Panc1 (cell line): ENCODE data around the gene AGAP1. TPM values are rescaled to one million over a fixed set of nuclear protein-coding genes. Genes with fewer than 3 reads are reported as not detected.

Experiments
- ATAC-seq: fragments of 200-7000 bp; cut with Tn5 transposase; 2 replicates; pipeline ENCODE4 v1.9.1; 2020; ENCODE audit warnings: mild to moderate bottlenecking, moderate library complexity
- BruUV-seq: library from RNA; stranded (reverse); fragments of 400-500 nt; replicated peaks from 2 replicates; lab custom pipeline; 2021; lab: Mats Ljungman, UMichigan
- CTCF ChIA-PET: fragments of 300-600 bp; sonication (Branson Sonifier 250); formaldehyde crosslinking; loops from one replicate; lab custom pipeline; 2022; ENCODE audit warnings: antibody characterized with exemption; lab: Charles Lee
- POLR2A ChIA-PET: fragments of 300-600 bp; sonication (Branson Sonifier 250); formaldehyde crosslinking; loops from one replicate; lab custom pipeline; 2022; ENCODE audit warnings: antibody characterized with exemption; lab: Charles Lee
- DNase-seq: peaks from one replicate; pipeline ENCODE4 v3.0.0-alpha.2; 2010; ENCODE audit warnings: low read depth, low spot score
- H3K27ac ChIP-seq: 2 replicates; pipeline ENCODE4 v1.5.1; 2011; ENCODE audit warnings: mild to moderate bottlenecking, low read length, inconsistent platforms
- H3K27me3 ChIP-seq: fragments of 200-500 bp; sonication (Bioruptor generic); 2 replicates; pipeline ENCODE4 v1.6.0; 2014; ENCODE audit warnings: low read length, inconsistent platforms; ENCODE audit not compliant: control insufficient read depth, insufficient read depth
- H3K36me3 ChIP-seq: fragments of 200-500 bp; sonication (Bioruptor generic); 2 replicates; pipeline ENCODE4 v1.5.1; 2014; ENCODE audit warnings: inconsistent platforms, mild to moderate bottlenecking, low read length, moderate library complexity; ENCODE audit not compliant: control insufficient read depth, insufficient read depth
- H3K4me1 ChIP-seq: 2 replicates; pipeline ENCODE4 v1.5.1; 2011; ENCODE audit warnings: inconsistent platforms, mild to moderate bottlenecking, low read length, moderate library complexity; ENCODE audit not compliant: control insufficient read depth, insufficient read depth
- H3K4me3 ChIP-seq, 2 experiments: 2 replicates each; pipeline ENCODE4 v1.5.1; 2011 to 2012; ENCODE audit warnings: low read depth in 2 of 2, low read length in 2 of 2, mild to moderate bottlenecking in 2 of 2, inconsistent platforms in 1 of 2, moderate library complexity in 1 of 2
- H3K9me3 ChIP-seq: fragments of 200-500 bp; sonication (Bioruptor generic); 2 replicates; pipeline ENCODE4 v1.5.1; 2014; ENCODE audit warnings: low read depth, mild to moderate bottlenecking, inconsistent platforms, low read length, moderate library complexity; ENCODE audit not compliant: control insufficient read depth, insufficient read depth
- CTCF ChIP-seq: fragments of 450-650 bp; IDR thresholded peaks from 2 replicates; pipeline ENCODE4 v1.5.1; 2017; ENCODE audit warnings: mild to moderate bottlenecking
- POLR2AphosphoS5 ChIP-seq: IDR thresholded peaks from 2 replicates; pipeline ENCODE4 v1.6.1; 2012; ENCODE audit warnings: mild to moderate bottlenecking, low read depth, low read length, moderate library complexity
- REST ChIP-seq, 2 experiments: IDR thresholded peaks; 2 replicates each; pipeline ENCODE4 v1.6.1; 2011 to 2012; ENCODE audit warnings: low read depth in 2 of 2, control low read depth in 1 of 2, low read length in 1 of 2, mild to moderate bottlenecking in 1 of 2, moderate library complexity in 1 of 2; ENCODE audit not compliant: insufficient read depth in 1 of 2
- SIN3A ChIP-seq: IDR thresholded peaks from 2 replicates; pipeline ENCODE4 v1.6.1; 2012; ENCODE audit warnings: low read depth, mild to moderate bottlenecking, low read length, moderate library complexity, borderline replicate concordance; ENCODE audit not compliant: insufficient read depth
- TCF7L2 ChIP-seq: IDR thresholded peaks from 2 replicates; pipeline ENCODE4 v1.6.1; 2011; ENCODE audit warnings: mild to moderate bottlenecking, low read depth, low read length, inconsistent platforms
- in situ Hi-C: cut with HindIII; loops from 2 replicates; pipeline ENCODE4 v1.10.0; 2016; ENCODE audit warnings: low sequenced_read_pairs, low pct_unique_long_range_greater_than_20kb
- intact Hi-C: fragments of 100-400 bp; cut with micrococcal nuclease; formaldehyde crosslinking; loops from one replicate; pipeline ENCODE4 v1.10.0; 2022; ENCODE audit not compliant: unreplicated experiment
- total RNA-seq: library from RNA; stranded (reverse); gene quantifications from one replicate; pipeline ENCODE4 v1.2.1, GENCODE V29; 2021; ENCODE audit not compliant: unreplicated experiment

Gene AGAP1
- total RNA-seq, 1 experiment from 2014 or later = 38.9 TPM

GRCh38 chr2:236088368-236089057, 594.7 kb downstream of the AGAP1 start:
- no TSS peak for BruUV-seq
- Histone ChIP-seq H3K9me3 (no peaks in the 10 kb centered on the region), H3K27me3 (no peaks in the 10 kb centered on the region), H3K27ac (no peak overlapping the region), H3K4me1 (no peaks in the 10 kb centered on the region), H3K4me3 (no peak overlapping the region), H3K36me3 (no peaks in the 10 kb centered on the region)
- CTCF ChIA-PET = interaction anchor here (0.7 kb wide), 1 partner anchor 857 kb away, joined by 3 read pairs; no protein-coding TSS in a partner anchor
- ATAC-seq (no peak), DNase-seq (no peak)
- POLR2A ChIA-PET = interaction anchor here (0.6 kb wide), 1 partner anchor 1970 kb away, joined by 5 read pairs; no protein-coding TSS in a partner anchor
- TF ChIP-seq TCF7L2 = no peak
- TF ChIP-seq CTCF = no peak
- in situ Hi-C loops (no loop called here), intact Hi-C loops (no loop called here)

GRCh38 chr2:236089271-236090026, 595.6 kb downstream of the AGAP1 start:
- no peaks in the 10 kb centered on the region for H3K9me3 ChIP-seq
- ChIA-PET CTCF (no interaction called here), POLR2A (no interaction called here)
- ATAC-seq (no peak), DNase-seq (no peak)
- no peaks in the 10 kb centered on the region for H3K36me3 ChIP-seq
- BruUV-seq = no TSS peak
- H3K27ac ChIP-seq = no peak overlapping the region
- intact Hi-C loops = no loop called here
- no peak for TF ChIP-seq SIN3A
- TF ChIP-seq POLR2AphosphoS5 = no peak
- no peak for TF ChIP-seq REST (IDR thresholded peaks at IDR 0.05; ENCODE audit: insufficient read depth in 1 of 2, low read depth in 2 of 2, low read length in 1 of 2)
- TF ChIP-seq CTCF = no peak
- in situ Hi-C loops = no loop called here
- H3K4me3 ChIP-seq = no peak overlapping the region
- no peaks in the 10 kb centered on the region for H3K4me1 ChIP-seq
- no peaks in the 10 kb centered on the region for H3K27me3 ChIP-seq
